GM06990 (cell line): ENCODE measurements around the gene COL23A1.
A peak's percentile ranks its signal among the peaks of the same experiment; 100 is the strongest.

Source experiments
- DNase-seq: peaks from one replicate; pipeline ENCODE4 v3.0.0-alpha.2; 2011; ENCODE audit not compliant: insufficient read length; ENCODE audit errors: extremely low read depth
- H3K27me3 ChIP-seq: replicated peaks from 2 replicates; pipeline ENCODE4 v1.6.0; 2011; ENCODE audit warnings: low read length; ENCODE audit not compliant: control insufficient read depth, insufficient read depth
- H3K36me3 ChIP-seq: 2 replicates; pipeline ENCODE4 v1.5.1; 2011; ENCODE audit warnings: low read length; ENCODE audit not compliant: control insufficient read depth, insufficient read depth
- H3K4me3 ChIP-seq: replicated peaks from 2 replicates; pipeline ENCODE4 v1.5.1; 2011; ENCODE audit warnings: low read depth, mild to moderate bottlenecking, control low read depth, low read length
- TF ChIP-seq, protein P1 (sequence below): IDR thresholded peaks from 2 replicates; pipeline ENCODE4 v1.5.1; 2011; ENCODE audit warnings: low read length, control low read depth, mild to moderate bottlenecking, inconsistent platforms; ENCODE audit not compliant: insufficient read depth, poor library complexity, severe bottlenecking

Gene COL23A1

GRCh38 chr5:178323541-178323865 is 266.7 kb downstream of the COL23A1 start:
- peak; percentile 36 for DNase-seq
- Histone ChIP-seq H3K27me3 (no peaks in the 10 kb centered on the region), H3K4me3 (peak overlapping the region; percentile 75), H3K36me3 (no peaks in the 10 kb centered on the region; the same call in 1 of the 2 replicates)
- TF ChIP-seq, protein P1, sequence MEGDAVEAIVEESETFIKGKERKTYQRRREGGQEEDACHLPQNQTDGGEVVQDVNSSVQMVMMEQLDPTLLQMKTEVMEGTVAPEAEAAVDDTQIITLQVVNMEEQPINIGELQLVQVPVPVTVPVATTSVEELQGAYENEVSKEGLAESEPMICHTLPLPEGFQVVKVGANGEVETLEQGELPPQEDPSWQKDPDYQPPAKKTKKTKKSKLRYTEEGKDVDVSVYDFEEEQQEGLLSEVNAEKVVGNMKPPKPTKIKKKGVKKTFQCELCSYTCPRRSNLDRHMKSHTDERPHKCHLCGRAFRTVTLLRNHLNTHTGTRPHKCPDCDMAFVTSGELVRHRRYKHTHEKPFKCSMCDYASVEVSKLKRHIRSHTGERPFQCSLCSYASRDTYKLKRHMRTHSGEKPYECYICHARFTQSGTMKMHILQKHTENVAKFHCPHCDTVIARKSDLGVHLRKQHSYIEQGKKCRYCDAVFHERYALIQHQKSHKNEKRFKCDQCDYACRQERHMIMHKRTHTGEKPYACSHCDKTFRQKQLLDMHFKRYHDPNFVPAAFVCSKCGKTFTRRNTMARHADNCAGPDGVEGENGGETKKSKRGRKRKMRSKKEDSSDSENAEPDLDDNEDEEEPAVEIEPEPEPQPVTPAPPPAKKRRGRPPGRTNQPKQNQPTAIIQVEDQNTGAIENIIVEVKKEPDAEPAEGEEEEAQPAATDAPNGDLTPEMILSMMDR: no peak

DNA sequence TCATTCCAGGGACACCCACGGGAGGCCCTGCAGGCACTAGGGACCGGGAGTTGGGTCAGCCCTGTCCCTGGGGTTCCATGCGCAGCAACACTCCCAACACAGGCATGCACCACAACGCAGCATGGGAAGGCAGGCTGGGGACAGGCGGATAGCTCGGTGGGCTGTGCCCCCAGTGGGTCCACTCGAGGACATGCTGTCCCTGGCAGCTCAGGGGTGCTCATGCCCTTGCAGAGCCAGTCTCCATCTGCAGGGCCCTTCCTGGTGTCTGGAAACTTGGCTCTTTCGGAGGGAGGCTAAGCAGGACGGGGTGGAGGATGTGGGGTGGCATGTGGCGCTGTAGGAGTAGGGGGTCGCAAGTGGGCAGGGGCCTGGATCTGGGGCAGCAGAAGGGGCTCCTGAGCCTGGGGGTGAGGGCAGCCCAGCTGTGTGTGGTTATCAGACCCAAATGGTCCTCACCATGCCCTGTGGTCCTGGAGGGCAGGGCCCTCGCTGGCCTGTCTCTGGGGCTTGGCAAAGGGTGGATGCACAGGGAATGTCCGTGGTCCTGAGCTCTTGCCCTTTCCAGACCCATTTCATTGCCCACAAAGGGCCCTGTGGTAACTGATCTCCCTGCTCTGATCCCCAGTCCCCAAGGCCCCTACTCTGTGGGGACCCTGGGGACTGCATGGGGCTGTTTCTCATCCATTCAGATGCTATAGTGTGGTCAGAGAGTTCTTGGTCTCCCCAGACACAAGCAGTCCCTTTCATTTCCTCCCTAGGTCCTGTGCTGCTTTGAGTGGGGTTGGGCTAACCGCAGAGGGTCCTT is 267.3 kb downstream of the COL23A1 start:
- no peak for DNase-seq
- H3K27me3 ChIP-seq: no peaks in the 10 kb centered on the region
- no peaks in the 10 kb centered on the region; the same call in 1 of the 2 replicates for H3K36me3 ChIP-seq
- TF ChIP-seq, protein P1: no peak
- peak overlapping the region; percentile 75 for H3K4me3 ChIP-seq

DNA sequence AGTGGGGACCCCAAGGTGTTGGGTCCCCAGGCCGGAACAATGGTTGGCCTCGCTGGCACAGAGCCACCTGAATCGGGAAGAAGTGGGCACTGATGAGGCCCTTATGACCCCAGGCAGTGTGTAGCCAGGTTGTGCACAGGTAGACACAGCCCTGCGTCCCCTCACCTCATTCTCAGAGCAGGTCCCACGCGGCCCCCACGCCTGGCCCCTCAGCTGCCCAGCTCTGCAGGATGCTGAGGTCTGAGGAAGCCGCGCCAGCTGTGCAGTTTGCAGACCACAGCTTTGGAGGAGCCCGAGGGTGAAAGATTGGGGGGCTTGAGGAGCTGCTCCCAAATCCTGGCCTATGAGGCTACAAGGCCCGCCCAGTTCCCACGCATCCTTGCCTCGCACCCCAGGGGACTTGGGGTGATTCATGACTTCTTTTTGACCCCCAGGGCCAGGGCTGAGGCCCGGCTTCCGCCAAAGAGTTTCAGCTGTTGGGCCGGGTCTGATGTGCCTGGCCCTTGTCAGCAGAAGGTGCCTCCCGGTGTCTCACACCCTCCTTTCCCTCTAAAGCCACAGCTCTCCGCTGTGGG is 269.8 kb downstream of the COL23A1 start:
- TF ChIP-seq, protein P1: no peak
- Histone ChIP-seq H3K36me3 (no peaks in the 10 kb centered on the region; the same call in 1 of the 2 replicates), H3K4me3 (no peak overlapping the region), H3K27me3 (no peaks in the 10 kb centered on the region)
- DNase-seq: no peak

DNA sequence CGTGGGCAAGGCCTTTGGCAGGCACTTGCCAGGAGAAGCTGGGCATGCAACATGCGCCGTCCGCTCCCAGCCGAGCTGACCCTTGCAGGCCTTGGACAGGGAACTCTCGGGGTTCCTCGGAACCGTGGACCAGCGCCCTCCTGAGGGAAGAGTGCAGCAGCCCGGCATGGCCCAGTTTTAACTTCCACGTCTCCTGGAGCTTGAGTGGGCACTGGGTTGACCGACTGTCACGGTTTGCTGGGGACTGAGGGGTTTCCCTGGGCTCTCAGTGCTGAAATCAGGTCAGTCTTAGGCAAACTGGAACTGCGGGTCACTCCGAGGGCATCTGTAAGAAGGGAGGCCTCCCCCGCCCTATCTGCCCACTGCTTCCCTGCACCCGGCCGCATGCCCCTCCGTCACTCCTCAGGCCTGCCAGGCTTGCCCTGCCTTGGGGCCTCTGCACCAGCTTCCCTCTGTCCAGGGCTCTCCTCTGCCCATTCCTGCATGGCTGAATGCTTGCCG is 270.6 kb downstream of the COL23A1 start:
- no peak for DNase-seq
- TF ChIP-seq, protein P1: no peak
- Histone ChIP-seq H3K36me3 (no peaks in the 10 kb centered on the region; the same call in 1 of the 2 replicates), H3K4me3 (no peak overlapping the region), H3K27me3 (no peaks in the 10 kb centered on the region)

GRCh38 chr5:178318893-178319292 is 271.3 kb downstream of the COL23A1 start:
- H3K27me3 ChIP-seq: no peaks in the 10 kb centered on the region
- H3K36me3 ChIP-seq: no peaks in the 10 kb centered on the region; the same call in 1 of the 2 replicates
- no peak overlapping the region for H3K4me3 ChIP-seq
- TF ChIP-seq, protein P1: no peak
- DNase-seq: no peak
